Epithelial cell of esophagus (primary cell): ENCODE measurements around the gene SH3BP5L.

ENCODE experiments used
- DNase-seq: peaks from one replicate; pipeline ENCODE4 v3.0.0; 2010; ENCODE audit warnings: low read depth
- H3K4me3 ChIP-seq: 2 replicates; pipeline ENCODE4 v1.5.1; 2011; ENCODE audit warnings: mild to moderate bottlenecking, low read length, control low read depth
- CTCF ChIP-seq: IDR thresholded peaks from 2 replicates; pipeline ENCODE4 v1.5.1; 2011; ENCODE audit warnings: low read depth, mild to moderate bottlenecking, low read length, control low read depth, inconsistent platforms; ENCODE audit not compliant: insufficient read depth; ENCODE audit errors: missing control alignments

Gene SH3BP5L

GRCh38 chr1:248850536-248851251 is 25.0 kb upstream of the SH3BP5L start:
- DNase-seq, result no peak
- no peak for TF ChIP-seq CTCF
- H3K4me3 ChIP-seq, result no peak overlapping the region

GRCh38 chr1:248850124-248850523 is 24.4 kb upstream of the SH3BP5L start:
- TF ChIP-seq CTCF, result no peak
- no peak overlapping the region for H3K4me3 ChIP-seq
- no peak for DNase-seq

- no peak overlapping the region for H3K4me3 ChIP-seq
- DNase-seq, result no peak
- TF ChIP-seq CTCF, result no peak
These were observed 23.9 kb upstream of the SH3BP5L start for GRCh38 chr1:248849637-248850036.

GRCh38 chr1:248849152-248849551 is 23.4 kb upstream of the SH3BP5L start:
- no peak for DNase-seq
- H3K4me3 ChIP-seq, result no peak overlapping the region
- no peak for TF ChIP-seq CTCF

- no peak for TF ChIP-seq CTCF
- no peak overlapping the region for H3K4me3 ChIP-seq
- no peak for DNase-seq
These were observed 22.9 kb upstream of the SH3BP5L start for GRCh38 chr1:248848602-248849001.

- no peak for DNase-seq
- TF ChIP-seq CTCF, result no peak
- H3K4me3 ChIP-seq, result no peak overlapping the region
These were observed 22.3 kb upstream of the SH3BP5L start for GRCh38 chr1:248847956-248848561.
